WTC11 (cell line): ENCODE results near the gene LAD1.

Experiments
- ATF6 ChIP-seq: sonication (generic); formaldehyde crosslinking; IDR thresholded peaks from 2 replicates; pipeline ENCODE4 v1.8.1; 2023; ENCODE audit warnings: mild to moderate bottlenecking, missing genetic modification reagents
- CTCF ChIP-seq: fragments of 200-600 bp; IDR thresholded peaks from 2 replicates; pipeline ENCODE4 v1.8.0; 2022; ENCODE audit warnings: antibody characterized with exemption
- ELF4 ChIP-seq: sonication (generic); formaldehyde crosslinking; IDR thresholded peaks from 2 replicates; pipeline ENCODE4 v1.8.1; 2022; ENCODE audit warnings: low read depth, mild to moderate bottlenecking, moderate library complexity, missing genetic modification reagents
- FOXJ3 ChIP-seq: sonication (generic); formaldehyde crosslinking; IDR thresholded peaks from 2 replicates; pipeline ENCODE4 v1.9.0; 2021; ENCODE audit warnings: missing genetic modification reagents, mild to moderate bottlenecking, borderline replicate concordance
- HMGXB4 ChIP-seq: sonication (generic); formaldehyde crosslinking; IDR thresholded peaks from 2 replicates; pipeline ENCODE4 v1.8.1; 2023; ENCODE audit warnings: mild to moderate bottlenecking, moderate library complexity, missing genetic modification reagents
- JUN ChIP-seq: sonication (generic); formaldehyde crosslinking; IDR thresholded peaks from 2 replicates; pipeline ENCODE4 v1.8.0; 2023; ENCODE audit warnings: mild to moderate bottlenecking, missing genetic modification reagents
- NFATC4 ChIP-seq: fragments of 250-450 bp; sonication (Bioruptor Pico); IDR thresholded peaks from 2 replicates; pipeline ENCODE4 v1.9.0; 2021; ENCODE audit warnings: mild to moderate bottlenecking
- SP1 ChIP-seq: sonication (generic); formaldehyde crosslinking; conservative IDR thresholded peaks from 2 replicates; pipeline ENCODE4 v1.8.1; 2022; ENCODE audit warnings: missing genetic modification reagents
- ZNF425 ChIP-seq: fragments of 250-450 bp; sonication (Bioruptor Pico); conservative IDR thresholded peaks from 2 replicates; pipeline ENCODE4 v1.9.0; 2021; ENCODE audit warnings: mild to moderate bottlenecking

- TF ChIP-seq HMGXB4 (no peak), FOXJ3 (CRISPR knock-in tag) (no peak), CTCF (no peak), JUN (CRISPR knock-in tag) (no peak), NFATC4 (CRISPR knock-in tag) (no peak), SP1 (no peak), ATF6 (CRISPR knock-in tag) (no peak), ELF4 (CRISPR knock-in tag) (no peak), ZNF425 (CRISPR knock-in tag) (no peak)
These were observed 12.2 kb upstream of the LAD1 start for GRCh38 chr1:201411292-201411691.
